ENCODE measurements around the gene EIF5A. TPM values are rescaled to one million over a fixed set of nuclear protein-coding genes. Genes with fewer than 3 reads are reported as not detected.
"Not testable (repeated sequence)": the region's sequence is repeated elsewhere in the genome, so short reads cannot be mapped to it uniquely, and the experiment has no call there.

EIF5A gene
- total and polyA plus RNA-seq, 8 donors: 104 to 220 (median 187) TPM

GRCh38 chr17:7336240-7337175 is 29.1 kb downstream of the EIF5A start, which contains the start of gene ACAP1:
Gene ACAP1 (plus strand): TSS chr17:7336529. CDS start chr17:7336735, 206 bp downstream.
- Histone ChIP-seq H3K4me1 (no peaks in the 10 kb centered on the region), H3K36me3 (no peaks in the 10 kb centered on the region), H3K27me3 (no peaks in the 10 kb centered on the region), H3K9me3 (no peaks in the 10 kb centered on the region), H3K27ac (no peak within 1 kb of the TSS), H3K4me3 (peak within 1 kb of the TSS in 1 of 4 donors; percentile 12)
- 48 to 52% methylated on average over 16 to 17 of the region's 17 CpGs for WGBS, 2 donors
- TF ChIP-seq, protein P1, sequence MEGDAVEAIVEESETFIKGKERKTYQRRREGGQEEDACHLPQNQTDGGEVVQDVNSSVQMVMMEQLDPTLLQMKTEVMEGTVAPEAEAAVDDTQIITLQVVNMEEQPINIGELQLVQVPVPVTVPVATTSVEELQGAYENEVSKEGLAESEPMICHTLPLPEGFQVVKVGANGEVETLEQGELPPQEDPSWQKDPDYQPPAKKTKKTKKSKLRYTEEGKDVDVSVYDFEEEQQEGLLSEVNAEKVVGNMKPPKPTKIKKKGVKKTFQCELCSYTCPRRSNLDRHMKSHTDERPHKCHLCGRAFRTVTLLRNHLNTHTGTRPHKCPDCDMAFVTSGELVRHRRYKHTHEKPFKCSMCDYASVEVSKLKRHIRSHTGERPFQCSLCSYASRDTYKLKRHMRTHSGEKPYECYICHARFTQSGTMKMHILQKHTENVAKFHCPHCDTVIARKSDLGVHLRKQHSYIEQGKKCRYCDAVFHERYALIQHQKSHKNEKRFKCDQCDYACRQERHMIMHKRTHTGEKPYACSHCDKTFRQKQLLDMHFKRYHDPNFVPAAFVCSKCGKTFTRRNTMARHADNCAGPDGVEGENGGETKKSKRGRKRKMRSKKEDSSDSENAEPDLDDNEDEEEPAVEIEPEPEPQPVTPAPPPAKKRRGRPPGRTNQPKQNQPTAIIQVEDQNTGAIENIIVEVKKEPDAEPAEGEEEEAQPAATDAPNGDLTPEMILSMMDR (IDR thresholded peaks at IDR 0.05): no peak
- intact Hi-C loops (cut with DNase I): no loop called here
- FAIRE-seq: no peak
- peak in 1 of 6 donors; percentile 20 for DNase-seq
- peak in 3 of 4 donors; percentile 51 to 61 (median 58) for ATAC-seq

GRCh38 chr17:7337600-7337999 is 30.2 kb downstream of the EIF5A start:
- H3K36me3 ChIP-seq; H3K4me1 ChIP-seq; FAIRE-seq; DNase-seq; ATAC-seq; H3K27ac ChIP-seq; H3K27me3 ChIP-seq; intact Hi-C loops (cut with DNase I); H3K9me3 ChIP-seq: not testable (repeated sequence)
- WGBS, 2 donors: 67 to 81% methylated on average over 7 of the region's 7 CpGs
- peak overlapping the region in 1 of 4 donors; percentile 12 for H3K4me3 ChIP-seq

DNA sequence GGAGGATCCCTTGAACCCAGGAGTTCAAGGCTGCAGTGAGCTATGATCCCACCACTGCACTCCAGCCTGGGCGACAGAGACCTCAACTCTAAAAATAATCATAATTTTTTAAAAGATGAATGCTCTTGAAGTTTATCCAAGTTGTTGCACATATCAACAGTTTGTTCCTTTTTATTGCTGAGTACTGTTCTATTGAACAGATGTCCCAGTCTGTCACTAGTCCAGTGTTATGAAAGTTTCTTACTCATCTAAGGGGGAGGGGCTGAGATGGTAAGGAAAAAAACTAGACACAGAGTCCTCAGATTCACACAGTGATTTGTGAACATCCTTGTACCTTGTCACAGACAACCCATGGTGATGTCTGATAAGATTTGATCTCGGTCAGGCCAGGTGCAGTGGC is 32.8 kb downstream of the EIF5A start:
- intact Hi-C loops (cut with DNase I): no loop called here
- ATAC-seq (no peak), FAIRE-seq (no peak), DNase-seq (no peak)
- TF ChIP-seq, protein P1 (IDR thresholded peaks at IDR 0.05): no peak
- H3K4me1 ChIP-seq: no peaks in the 10 kb centered on the region
- H3K9me3 ChIP-seq: no peaks in the 10 kb centered on the region
- WGBS, 2 donors: 36 to 43% methylated on average over 2 of the region's 2 CpGs
- H3K27me3 ChIP-seq: no peaks in the 10 kb centered on the region
- H3K27ac ChIP-seq: no peak overlapping the region
- no peak overlapping the region for H3K4me3 ChIP-seq
- no peaks in the 10 kb centered on the region for H3K36me3 ChIP-seq

- H3K27ac ChIP-seq: no peak overlapping the region
- 73 to 84% methylated on average over 11 to 13 of the region's 13 CpGs for WGBS, 2 donors
- TF ChIP-seq, protein P1 (IDR thresholded peaks at IDR 0.05): no peak
- H3K9me3 ChIP-seq: no peaks in the 10 kb centered on the region
- FAIRE-seq: no peak
- ATAC-seq: no peak
- no peaks in the 10 kb centered on the region for H3K4me1 ChIP-seq
- no peaks in the 10 kb centered on the region for H3K27me3 ChIP-seq
- intact Hi-C loops (cut with DNase I): no loop called here
- no peak overlapping the region for H3K4me3 ChIP-seq
- no peaks in the 10 kb centered on the region for H3K36me3 ChIP-seq
- DNase-seq: no peak
Observed at GRCh38 chr17:7341842-7342241, 34.4 kb downstream of the EIF5A start.

DNA sequence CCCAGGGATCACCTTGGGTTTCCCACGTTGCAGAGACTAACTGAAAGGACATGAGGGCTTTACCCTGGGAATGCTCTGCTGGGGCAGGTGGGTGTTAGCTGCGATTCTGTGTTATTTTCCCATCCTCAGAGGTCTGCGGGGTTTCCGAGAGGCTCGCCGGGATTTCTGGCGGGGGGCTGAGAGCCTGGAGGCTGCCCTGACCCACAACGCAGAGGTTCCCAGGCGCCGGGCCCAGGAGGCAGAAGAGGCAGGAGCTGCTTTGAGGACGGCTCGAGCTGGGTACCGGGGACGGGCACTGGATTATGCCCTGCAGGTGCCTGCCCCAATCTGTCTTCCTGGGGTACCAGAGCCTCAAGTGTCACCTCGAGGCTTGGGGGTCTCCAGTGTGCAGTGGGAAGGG is 35.8 kb downstream of the EIF5A start:
- 38 to 51% methylated on average over 15 of the region's 15 CpGs for WGBS, 2 donors
- DNase-seq: no peak
- intact Hi-C loops (cut with DNase I): no loop called here

More for the DNA sequence above, 35.8 kb downstream of the EIF5A start:
- Histone ChIP-seq H3K4me1 (no peaks in the 10 kb centered on the region), H3K27me3 (no peaks in the 10 kb centered on the region), H3K27ac (no peak overlapping the region), H3K9me3 (no peaks in the 10 kb centered on the region), H3K4me3 (no peak overlapping the region), H3K36me3 (no peaks in the 10 kb centered on the region)
- FAIRE-seq (no peak), ATAC-seq (no peak)
- TF ChIP-seq, protein P1 (IDR thresholded peaks at IDR 0.05): no peak

Data from pancreas (tissue), 10 donors.